Measurements from ENCODE around the gene CCL13.

Gene CCL13

DNA sequence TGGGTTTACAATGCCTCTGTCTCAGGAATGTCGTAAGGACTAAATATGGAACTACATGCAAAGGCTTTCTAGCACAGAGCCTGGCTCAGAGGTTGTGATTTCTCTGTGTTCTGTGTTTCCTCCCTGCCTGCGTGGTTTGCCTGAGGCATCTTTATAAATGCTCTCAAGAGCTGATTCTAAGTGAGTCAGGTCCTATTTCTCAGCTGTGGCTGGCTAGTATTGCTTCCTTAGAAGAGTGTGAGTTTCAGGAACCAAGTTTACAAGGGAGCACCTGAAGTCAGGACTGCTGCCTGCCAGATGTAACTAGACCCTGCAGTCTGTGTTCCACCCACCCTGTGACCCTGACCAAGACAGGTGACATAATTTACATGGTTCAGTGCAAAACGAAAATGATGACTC is 14.7 kb downstream of the CCL13 start:
- DNase-seq (ENCODE audit: low read depth) = no peak
- H3K4me3 ChIP-seq (ENCODE audit: low read length) = no peak overlapping the region
- TF ChIP-seq, protein P1, sequence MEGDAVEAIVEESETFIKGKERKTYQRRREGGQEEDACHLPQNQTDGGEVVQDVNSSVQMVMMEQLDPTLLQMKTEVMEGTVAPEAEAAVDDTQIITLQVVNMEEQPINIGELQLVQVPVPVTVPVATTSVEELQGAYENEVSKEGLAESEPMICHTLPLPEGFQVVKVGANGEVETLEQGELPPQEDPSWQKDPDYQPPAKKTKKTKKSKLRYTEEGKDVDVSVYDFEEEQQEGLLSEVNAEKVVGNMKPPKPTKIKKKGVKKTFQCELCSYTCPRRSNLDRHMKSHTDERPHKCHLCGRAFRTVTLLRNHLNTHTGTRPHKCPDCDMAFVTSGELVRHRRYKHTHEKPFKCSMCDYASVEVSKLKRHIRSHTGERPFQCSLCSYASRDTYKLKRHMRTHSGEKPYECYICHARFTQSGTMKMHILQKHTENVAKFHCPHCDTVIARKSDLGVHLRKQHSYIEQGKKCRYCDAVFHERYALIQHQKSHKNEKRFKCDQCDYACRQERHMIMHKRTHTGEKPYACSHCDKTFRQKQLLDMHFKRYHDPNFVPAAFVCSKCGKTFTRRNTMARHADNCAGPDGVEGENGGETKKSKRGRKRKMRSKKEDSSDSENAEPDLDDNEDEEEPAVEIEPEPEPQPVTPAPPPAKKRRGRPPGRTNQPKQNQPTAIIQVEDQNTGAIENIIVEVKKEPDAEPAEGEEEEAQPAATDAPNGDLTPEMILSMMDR (conservative IDR thresholded peaks at IDR 0.05; ENCODE audit: low read depth, low read length) = no peak

DNA sequence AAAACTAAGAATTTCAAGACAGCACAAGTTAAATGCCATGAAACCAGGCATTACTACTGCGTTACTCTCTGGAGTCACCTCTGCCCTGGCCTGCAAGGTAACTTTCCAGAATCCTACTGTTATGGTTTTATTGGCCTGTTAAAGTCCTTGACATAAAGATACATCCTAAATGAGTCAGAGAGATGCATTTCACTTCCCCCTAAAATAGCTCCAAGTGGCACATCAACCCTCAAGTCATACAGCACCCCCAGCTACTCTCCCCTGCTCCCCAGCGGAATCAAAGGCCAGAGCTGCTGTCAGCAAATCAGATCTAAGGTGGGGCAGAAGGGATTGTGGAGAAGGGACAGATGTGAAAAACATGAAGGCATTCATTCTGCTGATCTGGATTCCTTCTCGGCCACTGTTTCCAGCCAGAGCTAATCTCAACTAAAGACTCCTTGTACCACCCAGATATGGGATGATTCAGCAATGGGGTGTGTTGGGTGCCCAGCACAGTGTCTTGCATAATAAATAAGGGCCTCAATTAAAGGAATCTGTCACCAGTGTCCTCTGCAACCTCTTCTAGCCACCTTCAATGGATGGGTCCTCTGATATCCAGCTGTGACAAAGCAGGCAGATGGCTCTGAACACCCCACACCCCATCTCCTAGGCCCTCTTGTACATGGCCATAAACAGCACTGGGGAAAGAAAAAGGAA is 15.3 kb downstream of the CCL13 start:
- H3K4me3 ChIP-seq (ENCODE audit: low read length) = no peak overlapping the region
- no peak for DNase-seq (ENCODE audit: low read depth)
- TF ChIP-seq, protein P1 (conservative IDR thresholded peaks at IDR 0.05; ENCODE audit: low read depth, low read length) = no peak

DNA sequence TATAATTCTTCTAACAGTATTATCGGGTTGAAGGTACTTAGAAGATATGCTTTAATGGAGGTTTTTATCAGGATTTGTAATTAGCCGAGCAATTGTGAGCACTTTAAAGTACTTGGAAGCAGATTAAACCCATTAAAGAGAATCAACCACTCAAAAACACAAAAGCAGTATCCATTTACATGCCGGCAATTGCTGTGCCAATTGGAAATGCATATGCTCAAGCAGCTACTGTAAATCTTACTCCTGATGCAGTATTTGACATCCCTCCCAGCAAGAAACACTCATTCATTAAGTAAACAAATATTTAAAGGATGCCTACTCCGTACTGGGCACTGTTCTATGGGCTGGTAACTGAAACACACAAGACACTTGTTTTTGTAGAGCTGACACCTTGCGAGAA is 18.2 kb downstream of the CCL13 start:
- no peak overlapping the region for H3K4me3 ChIP-seq (ENCODE audit: low read length)
- TF ChIP-seq, protein P1 (conservative IDR thresholded peaks at IDR 0.05; ENCODE audit: low read depth, low read length) = no peak
- DNase-seq (ENCODE audit: low read depth) = no peak

DNA sequence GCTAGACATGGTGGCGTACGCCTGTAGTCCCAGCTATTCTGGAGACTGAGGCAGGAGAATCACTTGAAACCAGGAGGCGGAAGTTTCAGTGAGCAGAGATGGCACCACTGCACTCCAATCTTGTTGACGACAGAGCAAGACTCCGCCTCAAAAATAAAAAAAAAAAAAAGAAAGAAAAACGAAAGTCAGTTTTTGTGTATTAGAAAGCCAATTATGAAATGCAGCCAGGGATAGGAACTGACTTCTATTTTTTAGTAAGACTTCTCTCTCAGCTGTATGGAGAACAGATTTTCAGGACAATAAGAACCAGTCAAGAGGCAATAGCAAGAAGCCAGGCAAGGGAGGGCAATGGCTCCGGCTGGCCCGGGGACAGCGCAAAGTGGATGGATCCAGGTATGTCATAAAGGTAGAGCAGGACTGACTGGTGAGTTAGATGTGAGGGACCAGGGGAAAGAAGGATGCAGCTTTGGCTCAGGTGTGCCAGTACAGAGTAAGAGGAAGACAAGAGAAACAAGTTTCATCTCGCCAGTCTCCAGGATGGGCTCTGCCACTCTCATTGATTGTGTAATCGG is 19.2 kb downstream of the CCL13 start:
- DNase-seq (ENCODE audit: low read depth) = no peak
- no peak overlapping the region for H3K4me3 ChIP-seq (ENCODE audit: low read length)
- TF ChIP-seq, protein P1 (conservative IDR thresholded peaks at IDR 0.05; ENCODE audit: low read depth, low read length) = no peak

DNA sequence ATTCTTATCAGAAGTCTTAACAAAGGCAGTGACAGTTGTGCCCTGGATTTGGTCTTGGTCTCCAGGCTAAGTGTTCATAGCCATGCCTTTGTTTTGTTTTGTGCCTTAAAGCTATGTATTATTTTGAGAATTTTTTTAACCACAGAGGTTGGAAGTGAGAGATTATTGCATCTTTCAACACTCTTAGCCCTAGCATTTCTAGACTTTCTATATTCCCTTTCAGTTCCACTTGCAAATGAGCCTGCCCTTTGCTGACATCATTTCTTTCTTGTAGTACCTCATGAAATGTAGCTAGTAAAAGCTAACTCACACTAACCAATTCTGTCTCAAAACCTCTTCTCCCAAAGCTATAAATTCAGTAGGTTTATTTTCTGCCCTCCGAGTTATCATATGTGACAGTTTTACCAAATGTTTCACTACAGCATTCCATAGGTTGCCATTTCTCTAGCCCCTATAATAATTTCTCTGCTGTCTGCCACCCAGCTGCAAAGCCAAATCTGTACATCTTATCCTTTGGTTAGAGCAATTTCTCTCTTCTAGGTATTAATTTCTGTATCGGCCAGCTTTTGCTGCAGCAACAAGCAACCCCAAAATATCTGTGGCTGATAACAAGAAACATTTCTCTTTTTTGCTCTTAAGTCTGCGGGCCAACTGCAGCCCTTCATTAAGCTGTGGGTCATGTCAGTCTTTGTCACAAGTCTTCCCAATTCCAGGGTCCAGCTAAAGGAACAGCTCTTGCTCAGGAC is 21.0 kb downstream of the CCL13 start:
- TF ChIP-seq, protein P1 (conservative IDR thresholded peaks at IDR 0.05; ENCODE audit: low read depth, low read length) = no peak
- no peak for DNase-seq (ENCODE audit: low read depth)
- no peak overlapping the region for H3K4me3 ChIP-seq (ENCODE audit: low read length)

DNA sequence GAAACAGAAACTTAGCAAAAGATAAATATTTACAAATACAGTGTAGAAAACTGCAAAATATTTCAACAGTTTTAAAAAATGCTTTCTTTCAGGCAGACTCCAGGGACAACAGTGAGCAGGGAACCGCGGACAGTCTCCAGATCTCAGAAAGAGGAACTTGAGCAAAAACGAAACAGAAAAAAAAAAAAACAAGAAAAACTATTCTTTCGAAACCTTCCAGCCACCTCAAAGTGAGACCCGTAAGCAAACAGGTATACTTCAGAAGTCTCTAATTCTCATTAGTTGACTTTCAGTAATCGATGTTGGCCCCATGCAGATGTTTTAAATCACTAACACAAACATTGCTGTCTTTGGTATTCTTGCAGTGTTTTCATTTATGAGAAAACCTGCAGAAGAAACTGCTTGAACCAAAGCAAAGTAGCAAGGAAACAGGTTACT is 22.4 kb downstream of the CCL13 start:
- DNase-seq (ENCODE audit: low read depth) = no peak

More for the DNA sequence above, 22.4 kb downstream of the CCL13 start:
- H3K4me3 ChIP-seq (ENCODE audit: low read length) = no peak overlapping the region
- TF ChIP-seq, protein P1 (conservative IDR thresholded peaks at IDR 0.05; ENCODE audit: low read depth, low read length) = no peak

Data from retinal pigment epithelial cell (primary cell).